Activated T-helper 2 cell treated with anti-CD3 and anti-CD28 coated beads, Interferon-gamma antibody, Interleukin-2, Interleukin-4, amounts not matched to agents 10 μg/mL and 5 μg/mL and 100 μg/mL, durations not matched to agents 14 hours and 24 hours and 36 hours (primary cell): Measurements from ENCODE around the gene GRK5. TPM values are rescaled to one million over a fixed set of nuclear protein-coding genes. Genes with fewer than 3 reads are reported as not detected.
A peak's percentile ranks its signal among the peaks of the same experiment; 100 is the strongest.

ENCODE experiments used
- DNase-seq: peaks from one replicate; pipeline ENCODE4 v3.0.0; 2021; ENCODE audit warnings: low spot score
- H3K27ac Mint-ChIP-seq: one replicate; pipeline ENCODE4 v1.8.0; 2021; ENCODE audit warnings: mixed read lengths
- H3K27me3 Mint-ChIP-seq: one replicate; pipeline ENCODE4 v1.8.0; 2021; ENCODE audit warnings: low read depth, mixed read lengths
- H3K36me3 Mint-ChIP-seq: one replicate; pipeline ENCODE4 v1.8.0; 2021; ENCODE audit warnings: low read depth, mixed read lengths
- H3K4me1 Mint-ChIP-seq: one replicate; pipeline ENCODE4 v1.8.0; 2021; ENCODE audit warnings: low read depth, mixed read lengths
- H3K4me3 Mint-ChIP-seq: one replicate; pipeline ENCODE4 v1.8.0; 2021; ENCODE audit warnings: low read depth, mild to moderate bottlenecking, moderate library complexity, mixed read lengths
- H3K9me3 Mint-ChIP-seq: one replicate; pipeline ENCODE4 v1.8.0; 2021; ENCODE audit warnings: mixed read lengths
- intact Hi-C: fragments of 100-400 bp; cut with micrococcal nuclease; formaldehyde crosslinking; loops from one replicate; pipeline ENCODE4 v1.15.1; 2023
- total RNA-seq: library from RNA; stranded (reverse); gene quantifications from 2 replicates; pipeline ENCODE4 v1.2.3, GENCODE V29; 2022

Gene GRK5
- total RNA-seq, 1 donor from 2014 or later: 24.4 TPM

GRCh38 chr10:119314061-119314460, 106.7 kb downstream of the GRK5 start:
- Mint-ChIP-seq H3K27me3 (peaks cover 6% of the 10 kb centered on the region), H3K4me1 (peaks cover 56% of the 10 kb centered on the region), H3K9me3 (no peaks in the 10 kb centered on the region), H3K27ac (peak overlapping the region; percentile 24), H3K4me3 (no peak overlapping the region), H3K36me3 (peaks cover 17% of the 10 kb centered on the region)
- DNase-seq: no peak
- intact Hi-C loops: loop anchor here (2.0 kb wide), 2 partner anchors 45 to 63 kb away; no protein-coding TSS in a partner anchor

GRCh38 chr10:119314486-119314885, 107.1 kb downstream of the GRK5 start:
- Mint-ChIP-seq H3K4me1 (peaks cover 56% of the 10 kb centered on the region), H3K36me3 (peaks cover 17% of the 10 kb centered on the region), H3K4me3 (no peak overlapping the region), H3K27me3 (peaks cover 7% of the 10 kb centered on the region), H3K9me3 (no peaks in the 10 kb centered on the region), H3K27ac (no peak overlapping the region)
- intact Hi-C loops: loop anchor here (2.0 kb wide), 2 partner anchors 46 to 64 kb away; no protein-coding TSS in a partner anchor
- DNase-seq: no peak

GRCh38 chr10:119315128-119316001, 108.0 kb downstream of the GRK5 start:
- Mint-ChIP-seq H3K27ac (peak overlapping the region; percentile 95), H3K4me3 (peak overlapping the region; percentile 51), H3K36me3 (peaks cover 17% of the 10 kb centered on the region), H3K4me1 (peaks cover 51% of the 10 kb centered on the region), H3K9me3 (no peaks in the 10 kb centered on the region), H3K27me3 (peaks cover 6% of the 10 kb centered on the region)
- peak; percentile 63 for DNase-seq
- intact Hi-C loops: loop anchor here (1.0 to 2.0 kb wide), 8 partner anchors 9 to 227 kb away; partner anchors contain the start of genes GRK5 and RGS10

GRCh38 chr10:119316002-119316358, 108.6 kb downstream of the GRK5 start:
- Mint-ChIP-seq H3K4me1 (peaks cover 47% of the 10 kb centered on the region), H3K4me3 (no peak overlapping the region), H3K36me3 (peaks cover 11% of the 10 kb centered on the region), H3K27me3 (peaks cover 4% of the 10 kb centered on the region), H3K27ac (peak overlapping the region; percentile 95), H3K9me3 (no peaks in the 10 kb centered on the region)
- intact Hi-C loops: no loop called here
- no peak for DNase-seq

- H3K27me3 Mint-ChIP-seq: peaks cover 4% of the 10 kb centered on the region
- peaks cover 7% of the 10 kb centered on the region for H3K36me3 Mint-ChIP-seq
- no peaks in the 10 kb centered on the region for H3K9me3 Mint-ChIP-seq
- H3K4me3 Mint-ChIP-seq: no peak overlapping the region
- peaks cover 47% of the 10 kb centered on the region for H3K4me1 Mint-ChIP-seq
- intact Hi-C loops: no loop called here
- peak overlapping the region; percentile 51 for H3K27ac Mint-ChIP-seq
- DNase-seq: no peak
Observed at GRCh38 chr10:119316729-119317097, 109.3 kb downstream of the GRK5 start.

GRCh38 chr10:119318411-119319160, 111.2 kb downstream of the GRK5 start:
- peaks cover 4% of the 10 kb centered on the region for H3K27me3 Mint-ChIP-seq
- no peaks in the 10 kb centered on the region for H3K36me3 Mint-ChIP-seq
- H3K27ac Mint-ChIP-seq: no peak overlapping the region
- intact Hi-C loops: no loop called here
- peaks cover 35% of the 10 kb centered on the region for H3K4me1 Mint-ChIP-seq
- no peak overlapping the region for H3K4me3 Mint-ChIP-seq
- DNase-seq: no peak
- H3K9me3 Mint-ChIP-seq: no peaks in the 10 kb centered on the region

- no peaks in the 10 kb centered on the region for H3K36me3 Mint-ChIP-seq
- no peak overlapping the region for H3K4me3 Mint-ChIP-seq
- H3K4me1 Mint-ChIP-seq: peaks cover 29% of the 10 kb centered on the region
- intact Hi-C loops: no loop called here
- no peak overlapping the region for H3K27ac Mint-ChIP-seq
- peaks cover 4% of the 10 kb centered on the region for H3K27me3 Mint-ChIP-seq
- DNase-seq: no peak
- no peaks in the 10 kb centered on the region for H3K9me3 Mint-ChIP-seq
Observed at GRCh38 chr10:119319161-119319919, 112.0 kb downstream of the GRK5 start.

GRCh38 chr10:119319920-119320258, 112.5 kb downstream of the GRK5 start:
- Mint-ChIP-seq H3K36me3 (no peaks in the 10 kb centered on the region), H3K4me3 (no peak overlapping the region), H3K9me3 (no peaks in the 10 kb centered on the region), H3K27ac (no peak overlapping the region), H3K27me3 (peaks cover 4% of the 10 kb centered on the region), H3K4me1 (peaks cover 24% of the 10 kb centered on the region)
- no peak for DNase-seq
- intact Hi-C loops: no loop called here

GRCh38 chr10:119320981-119321380, 113.6 kb downstream of the GRK5 start:
- Mint-ChIP-seq H3K4me3 (no peak overlapping the region), H3K36me3 (no peaks in the 10 kb centered on the region), H3K9me3 (no peaks in the 10 kb centered on the region), H3K27me3 (peaks cover 4% of the 10 kb centered on the region), H3K4me1 (peaks cover 13% of the 10 kb centered on the region), H3K27ac (no peak overlapping the region)
- intact Hi-C loops: no loop called here
- no peak for DNase-seq

GRCh38 chr10:119323085-119324016, 116.0 kb downstream of the GRK5 start:
- H3K36me3 Mint-ChIP-seq: no peaks in the 10 kb centered on the region
- no peak overlapping the region for H3K4me3 Mint-ChIP-seq
- H3K27me3 Mint-ChIP-seq: peaks cover 2% of the 10 kb centered on the region
- H3K9me3 Mint-ChIP-seq: no peaks in the 10 kb centered on the region
- H3K27ac Mint-ChIP-seq: no peak overlapping the region
- H3K4me1 Mint-ChIP-seq: peaks cover 5% of the 10 kb centered on the region
- intact Hi-C loops: no loop called here
- DNase-seq: no peak

- no peak for DNase-seq
Observed at GRCh38 chr10:119325131-119325530, 117.8 kb downstream of the GRK5 start.

GRCh38 chr10:119326167-119326566, 118.8 kb downstream of the GRK5 start:
- intact Hi-C loops: no loop called here

More at GRCh38 chr10:119325131-119325530, 117.8 kb downstream of the GRK5 start:
- Mint-ChIP-seq H3K4me1 (peaks cover 5% of the 10 kb centered on the region), H3K4me3 (no peak overlapping the region), H3K36me3 (no peaks in the 10 kb centered on the region), H3K9me3 (no peaks in the 10 kb centered on the region), H3K27ac (no peak overlapping the region), H3K27me3 (no peaks in the 10 kb centered on the region)
- intact Hi-C loops: no loop called here

More at GRCh38 chr10:119326167-119326566, 118.8 kb downstream of the GRK5 start:
- H3K36me3 Mint-ChIP-seq: no peaks in the 10 kb centered on the region
- H3K4me1 Mint-ChIP-seq: peaks cover under 1% of the 10 kb centered on the region
- H3K9me3 Mint-ChIP-seq: no peaks in the 10 kb centered on the region
- DNase-seq: no peak
- H3K4me3 Mint-ChIP-seq: no peak overlapping the region
- no peaks in the 10 kb centered on the region for H3K27me3 Mint-ChIP-seq
- H3K27ac Mint-ChIP-seq: no peak overlapping the region
